Lower lobe of right lung (tissue), 2 donors: ENCODE data around the gene USP43. TPM values are rescaled to one million over a fixed set of nuclear protein-coding genes. Genes with fewer than 3 reads are reported as not detected.
A peak's percentile ranks its signal among the peaks of the same experiment; 100 is the strongest.

Experiments
- ATAC-seq, 2 donors: fragments of 200-7000 bp; cut with Tn5 transposase; one replicate each; pipeline ENCODE4 v1.9.1; 2020 to 2022; ENCODE audit warnings: mild to moderate bottlenecking in 2 of 2, moderate library complexity in 2 of 2
- DNase-seq: peaks from one replicate; pipeline ENCODE4 v3.0.0-alpha.2; 2020
- H3K27ac ChIP-seq: fragments of 200-600 bp; one replicate; pipeline ENCODE4 v1.8.0; 2022
- H3K27me3 ChIP-seq: fragments of 200-600 bp; one replicate; pipeline ENCODE4 v1.8.0; 2022; ENCODE audit warnings: low read depth
- H3K36me3 ChIP-seq: fragments of 200-600 bp; one replicate; pipeline ENCODE4 v1.8.0; 2022; ENCODE audit warnings: mild to moderate bottlenecking
- H3K4me1 ChIP-seq: fragments of 200-600 bp; one replicate; pipeline ENCODE4 v1.8.0; 2022
- H3K4me3 ChIP-seq: fragments of 200-600 bp; one replicate; pipeline ENCODE4 v1.8.0; 2022; ENCODE audit warnings: mild to moderate bottlenecking
- H3K9me3 ChIP-seq: fragments of 200-600 bp; one replicate; pipeline ENCODE4 v1.8.0; 2022
- CTCF ChIP-seq: fragments of 200-600 bp; IDR thresholded peaks from one replicate; pipeline ENCODE4 v1.8.0; 2022; ENCODE audit warnings: antibody characterized with exemption, mild to moderate bottlenecking
- intact Hi-C: fragments of 100-400 bp; cut with DNase I; formaldehyde crosslinking; loops from one replicate; pipeline ENCODE4 v1.11.0; 2022
- total RNA-seq: library from RNA; stranded (reverse); fragmentation: NEBNext Ultra II Directional; extraction: Animal tissue kit (Norgen Biotek cat#: 25700); gene quantifications from one replicate; pipeline ENCODE4 v1.2.1, GENCODE V29; 2021
- donor health status: DM: no; HTN: yes; CAD: no; lungs with severe emphysema.

Gene USP43
- total RNA-seq, 1 donor from 2014 or later, result 6.8 TPM

GRCh38 chr17:9676084-9676483, 30.8 kb downstream of the USP43 start:
- Histone ChIP-seq H3K27ac (no peak overlapping the region), H3K27me3 (no peaks in the 10 kb centered on the region), H3K9me3 (peaks cover 11% of the 10 kb centered on the region), H3K36me3 (no peaks in the 10 kb centered on the region), H3K4me3 (no peak overlapping the region), H3K4me1 (no peaks in the 10 kb centered on the region)
- TF ChIP-seq CTCF, result peak; percentile 23
- intact Hi-C loops, result no loop called here
- ATAC-seq (no peak), DNase-seq (no peak)

DNA sequence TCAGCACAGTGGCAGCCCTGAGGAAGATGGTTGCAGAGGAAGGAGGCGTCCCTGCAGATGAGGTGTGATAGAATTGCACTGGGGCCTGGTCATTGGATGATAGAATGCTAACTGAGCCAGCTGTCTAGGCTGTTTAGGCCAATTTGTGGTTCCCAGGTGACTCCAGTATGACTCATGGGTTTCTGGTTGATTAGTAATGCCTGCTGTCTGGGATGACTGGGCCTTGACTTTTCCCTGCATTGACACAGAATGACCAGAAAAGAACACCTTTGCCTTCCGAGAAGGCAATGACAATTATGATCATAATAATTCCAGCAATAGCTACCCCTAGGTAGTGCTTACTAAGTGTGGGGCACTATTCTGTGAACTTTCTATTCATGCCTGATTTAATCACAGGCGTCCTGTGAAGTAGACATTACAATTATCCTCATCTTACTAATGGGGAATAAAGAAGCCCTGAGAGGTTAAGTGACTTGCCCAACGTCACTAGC, 31.5 kb downstream of the USP43 start:
- intact Hi-C loops, result no loop called here
- DNase-seq (no peak), ATAC-seq (no peak)
- Histone ChIP-seq H3K27ac (no peak overlapping the region), H3K27me3 (no peaks in the 10 kb centered on the region), H3K9me3 (peaks cover 11% of the 10 kb centered on the region), H3K4me3 (no peak overlapping the region), H3K36me3 (peaks cover 3% of the 10 kb centered on the region), H3K4me1 (no peaks in the 10 kb centered on the region)
- TF ChIP-seq CTCF, result no peak

- no peak for ATAC-seq
- Histone ChIP-seq H3K4me3 (no peak overlapping the region), H3K27ac (no peak overlapping the region), H3K4me1 (no peaks in the 10 kb centered on the region), H3K36me3 (peaks cover 8% of the 10 kb centered on the region), H3K27me3 (no peaks in the 10 kb centered on the region), H3K9me3 (peaks cover 11% of the 10 kb centered on the region)
- intact Hi-C loops, result no loop called here
- no peak for DNase-seq
- no peak for TF ChIP-seq CTCF
Observed at GRCh38 chr17:9677411-9677810, 32.1 kb downstream of the USP43 start.

DNA sequence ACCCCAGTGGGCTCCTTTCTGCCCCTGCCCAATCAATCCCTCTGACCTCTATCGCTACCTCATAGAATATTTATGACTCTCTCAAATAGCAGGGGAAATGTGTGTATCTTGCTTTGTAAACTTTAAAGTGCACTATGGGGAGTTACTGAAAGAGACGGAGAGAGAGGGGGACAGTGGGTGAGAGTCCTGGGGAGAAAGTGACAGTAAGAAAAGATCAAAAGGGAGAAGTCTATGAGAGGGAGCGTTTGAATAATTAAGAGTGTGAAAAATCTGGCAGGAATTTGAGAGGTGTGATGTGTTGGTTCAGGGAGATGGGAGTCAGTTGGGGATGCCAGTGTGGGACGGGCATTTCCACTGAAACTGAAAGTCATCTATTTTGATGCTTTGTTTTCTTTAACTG, 32.6 kb downstream of the USP43 start:
- intact Hi-C loops, result no loop called here
- ATAC-seq (no peak), DNase-seq (no peak)

DNA sequence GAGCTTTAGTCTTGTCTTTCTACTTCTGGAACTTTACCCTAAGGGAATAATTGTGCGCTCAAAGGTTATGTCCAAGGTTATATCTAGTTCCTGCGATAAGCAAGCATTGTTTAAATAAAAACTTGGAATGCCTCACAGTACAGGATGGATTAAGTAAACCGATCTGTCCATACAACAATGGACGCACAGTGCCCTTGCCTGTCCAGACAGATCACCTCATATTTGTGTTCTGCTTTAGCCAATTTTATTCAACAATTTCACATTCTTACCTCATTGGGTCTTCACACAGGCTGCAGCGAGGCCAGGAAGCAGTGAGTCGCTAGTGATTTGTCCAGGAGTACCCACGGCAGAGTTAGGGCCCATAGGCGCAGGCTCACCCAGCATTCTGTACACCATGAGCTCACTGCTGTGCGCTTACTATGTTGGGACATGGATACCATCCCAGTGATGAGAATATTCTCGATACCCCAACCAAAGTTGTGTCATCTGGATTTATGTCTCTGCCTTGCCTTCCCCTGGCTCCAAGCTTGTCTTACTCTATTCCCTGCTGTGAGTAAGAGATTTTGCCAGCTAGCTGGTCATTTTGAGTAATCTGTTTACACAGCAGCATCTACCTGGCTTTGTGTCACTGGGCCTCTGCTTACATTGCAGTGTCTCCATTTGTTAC, 39.8 kb downstream of the USP43 start:
- peaks cover 12% of the 10 kb centered on the region for H3K36me3 ChIP-seq
- intact Hi-C loops, result no loop called here
- no peaks in the 10 kb centered on the region for H3K4me1 ChIP-seq
- no peak overlapping the region for H3K27ac ChIP-seq
- DNase-seq (no peak), ATAC-seq (no peak)
- TF ChIP-seq CTCF, result no peak
- H3K9me3 ChIP-seq, result peaks cover 5% of the 10 kb centered on the region
- H3K4me3 ChIP-seq, result no peak overlapping the region
- no peaks in the 10 kb centered on the region for H3K27me3 ChIP-seq

More for the DNA sequence above, 32.6 kb downstream of the USP43 start:
- Histone ChIP-seq H3K4me1 (no peaks in the 10 kb centered on the region), H3K4me3 (no peak overlapping the region), H3K9me3 (peaks cover 11% of the 10 kb centered on the region), H3K27me3 (no peaks in the 10 kb centered on the region), H3K36me3 (peaks cover 12% of the 10 kb centered on the region), H3K27ac (no peak overlapping the region)
- no peak for TF ChIP-seq CTCF
